ENCODE measurements around the gene COMMD1. TPM values are rescaled to one million over a fixed set of nuclear protein-coding genes. Genes with fewer than 3 reads are reported as not detected.

Gene COMMD1
- total RNA-seq, 1 experiment from 2014 or later = 24.7 TPM

- peaks cover 27% of the 10 kb centered on the region for H3K4me1 Mint-ChIP-seq
- no peak for TF ChIP-seq GABPB1 (CRISPR knock-in tag; IDR thresholded peaks at IDR 0.05)
- TF ChIP-seq TP53 (CRISPR knock-in tag; IDR thresholded peaks at IDR 0.05) = no peak
- no peak for TF ChIP-seq ARID4B (CRISPR knock-in tag; IDR thresholded peaks at IDR 0.05; ENCODE audit: borderline replicate concordance)
- TF ChIP-seq ZMAT4 (CRISPR knock-in tag; IDR thresholded peaks at IDR 0.05) = no peak
- no peak for TF ChIP-seq SMAD3 (CRISPR knock-in tag; IDR thresholded peaks at IDR 0.05; ENCODE audit: borderline replicate concordance)
- no peak for TF ChIP-seq ZNF317 (CRISPR knock-in tag; IDR thresholded peaks at IDR 0.05; ENCODE audit: borderline replicate concordance, low read depth)
- TF ChIP-seq ZNF671 (CRISPR knock-in tag; IDR thresholded peaks at IDR 0.05) = no peak
- TF ChIP-seq CREB1 (CRISPR knock-in tag; IDR thresholded peaks at IDR 0.05) = no peak
- TF ChIP-seq ZNF281 (CRISPR knock-in tag; IDR thresholded peaks at IDR 0.05) = no peak
- no peak for TF ChIP-seq FOXK1 (CRISPR knock-in tag; IDR thresholded peaks at IDR 0.05)
- TF ChIP-seq JUN (CRISPR knock-in tag; IDR thresholded peaks at IDR 0.05) = no peak
- TF ChIP-seq ETV6 (CRISPR knock-in tag; IDR thresholded peaks at IDR 0.05) = no peak
- H3K27ac Mint-ChIP-seq = no peak overlapping the region
- H3K27me3 Mint-ChIP-seq (ENCODE audit: low read depth) = no peaks in the 10 kb centered on the region
- no peaks in the 10 kb centered on the region for H3K36me3 Mint-ChIP-seq
- ChIA-PET CTCF (no interaction called here), POLR2A (no interaction called here)
- no peak for ATAC-seq
- DNase-seq (ENCODE audit: low spot score) = no peak
- H3K9me3 Mint-ChIP-seq = no peaks in the 10 kb centered on the region
- H3K4me3 Mint-ChIP-seq = no peak overlapping the region
These were observed 242.3 kb downstream of the COMMD1 start for GRCh38 chr2:62147610-62148301.

- DNase-seq (ENCODE audit: low spot score) (no peak), ATAC-seq (no peak)
- Mint-ChIP-seq H3K27ac (no peak overlapping the region), H3K27me3 (ENCODE audit: low read depth) (no peaks in the 10 kb centered on the region), H3K36me3 (no peaks in the 10 kb centered on the region), H3K4me3 (no peak overlapping the region), H3K9me3 (no peaks in the 10 kb centered on the region; the same call in 1 of the 2 replicates), H3K4me1 (peaks cover 25% of the 10 kb centered on the region)
- CTCF ChIA-PET = interaction anchor here (0.5 kb wide), 1 partner anchor 175 kb away, joined by 4 read pairs; no protein-coding TSS in a partner anchor
- POLR2A ChIA-PET = no interaction called here
- no peak for TF ChIP-seq ZNF138 (CRISPR knock-in tag; conservative IDR thresholded peaks at IDR 0.05)
- no peak for TF ChIP-seq CDX4 (CRISPR knock-in tag; IDR thresholded peaks at IDR 0.05; ENCODE audit: borderline replicate concordance)
- TF ChIP-seq ZNF232 (CRISPR knock-in tag; IDR thresholded peaks at IDR 0.05) = no peak
- TF ChIP-seq ZNF396 (CRISPR knock-in tag; IDR thresholded peaks at IDR 0.05; ENCODE audit: borderline replicate concordance) = no peak
- no peak for TF ChIP-seq CTCF (IDR thresholded peaks at IDR 0.05)
- no peak for TF ChIP-seq IRF2 (CRISPR knock-in tag; IDR thresholded peaks at IDR 0.05; ENCODE audit: borderline replicate concordance, low read depth)
- no peak for TF ChIP-seq E2F4 (CRISPR knock-in tag; IDR thresholded peaks at IDR 0.05; ENCODE audit: borderline replicate concordance, low read depth)
These were observed 244.2 kb downstream of the COMMD1 start for GRCh38 chr2:62149708-62150107.

Data from WTC11 (cell line).